Sigmoid colon (tissue), 7 donors: ENCODE measurements around the gene CP. TPM values are rescaled to one million over a fixed set of nuclear protein-coding genes. Genes with fewer than 3 reads are reported as not detected.

Experiments
- DNase-seq: peaks from one replicate; pipeline ENCODE4 v3.0.0-alpha.2; 2019
- H3K27ac ChIP-seq, 4 donors: fragments of 200-600 bp; sonication (generic); one replicate each; pipeline ENCODE4 v1.5.1; 2016 to 2019; ENCODE audit warnings: mild to moderate bottlenecking in 1 of 4
- H3K27me3 ChIP-seq, 3 donors: fragments of 200-600 bp; sonication (generic); one replicate each; pipeline ENCODE4 v1.5.1; 2019; ENCODE audit warnings: mild to moderate bottlenecking in 1 of 3
- H3K36me3 ChIP-seq, 4 donors: fragments of 200-600 bp; sonication (generic); one replicate each; pipeline ENCODE4 v1.5.1; 2016 to 2019
- H3K4me1 ChIP-seq, 4 donors: fragments of 200-600 bp; sonication (generic); one replicate each; pipeline ENCODE4 v1.5.1; 2017 to 2019
- H3K4me3 ChIP-seq, 4 donors: fragments of 200-600 bp; sonication (generic); one replicate each; pipeline ENCODE4 v1.5.1; 2017 to 2019; ENCODE audit warnings: mild to moderate bottlenecking in 2 of 4, moderate library complexity in 1 of 4
- H3K9me3 ChIP-seq, 4 donors: fragments of 200-600 bp in 3 of 4; sonication (generic) in 3 of 4; one replicate each; pipeline versions ENCODE4 v1.5.1 to v1.6.1; 2013 to 2019
- EP300 ChIP-seq, 4 donors: sonication (generic); formaldehyde crosslinking; IDR thresholded peaks; one replicate each; pipeline ENCODE4 v1.6.1; 2017; ENCODE audit warnings: antibody characterized with exemption in 4 of 4
- POLR2A ChIP-seq, 2 donors: fragments of 450-650 bp; IDR thresholded peaks; one replicate each; pipeline ENCODE4 v1.6.1; 2016; ENCODE audit warnings: antibody characterized with exemption in 2 of 2, mild to moderate bottlenecking in 2 of 2, moderate library complexity in 2 of 2
- POLR2AphosphoS5 ChIP-seq, 4 donors: sonication (generic); formaldehyde crosslinking; IDR thresholded peaks; one replicate each; pipeline ENCODE4 v1.6.1; 2017; ENCODE audit warnings: antibody characterized with exemption in 4 of 4
- WGBS, 2 donors: extraction: QIAGEN DNeasy Blood & Tissue Kit; methylation state at CpG; one replicate each; pipeline ENCODE4 v1.1.7; 2013; 5-methylcytosine and 5-hydroxymethylcytosine counted together
- intact Hi-C: fragments of 100-400 bp; cut with DNase I; formaldehyde crosslinking; loops from one replicate; pipeline ENCODE4 v1.15.1; 2023
- polyA plus RNA-seq, 3 donors: library from polyadenylated mRNA; stranded (reverse); fragments of 200-250 nt; gene quantifications; one replicate each; pipeline ENCODE4 v1.2.3, GENCODE V29; 2013
- total RNA-seq, 4 donors: library from RNA; depleted of rRNA; stranded (reverse); fragments of >200 nt; gene quantifications; one replicate each; pipeline ENCODE4 v1.1.0, GENCODE V29; 2016
- TF ChIP-seq, protein P1 (sequence below), 4 experiments: fragments of 450-650 bp in 3 of 4; fragments of 200-600 bp in 1 of 4; IDR thresholded peaks; one replicate each; pipeline ENCODE4 v1.5.1; 2016 to 2019; ENCODE audit warnings: antibody characterized with exemption in 4 of 4, mild to moderate bottlenecking in 3 of 4, moderate library complexity in 2 of 4
- donor health status: healthy with polysubstance abuse.
- donor health status: Bipolar disorder and iron deficiency.
- donor health status: healthy.

CP gene
- total and polyA plus RNA-seq, 7 donors = 0.69 to 13.2 (median 6.6) TPM

DNA sequence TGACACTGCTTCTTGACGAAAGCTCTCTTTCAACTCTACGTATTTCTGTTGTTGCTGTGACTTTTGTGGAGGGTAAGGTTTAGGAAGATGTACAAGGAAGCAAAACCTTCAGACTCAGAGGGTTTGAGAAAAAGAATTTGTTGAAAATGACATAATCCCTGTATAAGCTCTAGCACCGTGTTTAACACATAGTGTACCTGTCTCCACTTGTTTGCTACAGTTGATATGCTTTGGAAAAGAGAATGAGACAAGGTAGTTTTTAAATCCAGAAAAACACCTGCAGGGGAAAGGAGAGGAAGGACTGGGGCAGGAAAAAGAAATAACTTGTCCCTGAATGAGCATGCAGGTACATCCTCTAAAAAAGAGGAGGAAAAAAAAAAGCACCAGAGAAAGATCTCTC is 29.6 kb upstream of the CP start:
- H3K9me3 ChIP-seq = no peaks in the 10 kb centered on the region
- no peak for DNase-seq
- peaks cover 0 to 21% (median 20%) of the 10 kb centered on the region in 4 donors for H3K4me1 ChIP-seq
- no peaks in the 10 kb centered on the region for H3K36me3 ChIP-seq
- H3K27me3 ChIP-seq = no peaks in the 10 kb centered on the region
- TF ChIP-seq POLR2A (IDR thresholded peaks at IDR 0.05) (no peak), EP300 (IDR thresholded peaks at IDR 0.05) (no peak), POLR2AphosphoS5 (IDR thresholded peaks at IDR 0.05) (no peak)
- TF ChIP-seq, protein P1, sequence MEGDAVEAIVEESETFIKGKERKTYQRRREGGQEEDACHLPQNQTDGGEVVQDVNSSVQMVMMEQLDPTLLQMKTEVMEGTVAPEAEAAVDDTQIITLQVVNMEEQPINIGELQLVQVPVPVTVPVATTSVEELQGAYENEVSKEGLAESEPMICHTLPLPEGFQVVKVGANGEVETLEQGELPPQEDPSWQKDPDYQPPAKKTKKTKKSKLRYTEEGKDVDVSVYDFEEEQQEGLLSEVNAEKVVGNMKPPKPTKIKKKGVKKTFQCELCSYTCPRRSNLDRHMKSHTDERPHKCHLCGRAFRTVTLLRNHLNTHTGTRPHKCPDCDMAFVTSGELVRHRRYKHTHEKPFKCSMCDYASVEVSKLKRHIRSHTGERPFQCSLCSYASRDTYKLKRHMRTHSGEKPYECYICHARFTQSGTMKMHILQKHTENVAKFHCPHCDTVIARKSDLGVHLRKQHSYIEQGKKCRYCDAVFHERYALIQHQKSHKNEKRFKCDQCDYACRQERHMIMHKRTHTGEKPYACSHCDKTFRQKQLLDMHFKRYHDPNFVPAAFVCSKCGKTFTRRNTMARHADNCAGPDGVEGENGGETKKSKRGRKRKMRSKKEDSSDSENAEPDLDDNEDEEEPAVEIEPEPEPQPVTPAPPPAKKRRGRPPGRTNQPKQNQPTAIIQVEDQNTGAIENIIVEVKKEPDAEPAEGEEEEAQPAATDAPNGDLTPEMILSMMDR (IDR thresholded peaks at IDR 0.05) = no peak
- H3K4me3 ChIP-seq = no peak overlapping the region
- intact Hi-C loops = no loop called here
- WGBS, 2 donors = 95 to 96% methylated on average over 3 of the region's 3 CpGs
- no peak overlapping the region for H3K27ac ChIP-seq

DNA sequence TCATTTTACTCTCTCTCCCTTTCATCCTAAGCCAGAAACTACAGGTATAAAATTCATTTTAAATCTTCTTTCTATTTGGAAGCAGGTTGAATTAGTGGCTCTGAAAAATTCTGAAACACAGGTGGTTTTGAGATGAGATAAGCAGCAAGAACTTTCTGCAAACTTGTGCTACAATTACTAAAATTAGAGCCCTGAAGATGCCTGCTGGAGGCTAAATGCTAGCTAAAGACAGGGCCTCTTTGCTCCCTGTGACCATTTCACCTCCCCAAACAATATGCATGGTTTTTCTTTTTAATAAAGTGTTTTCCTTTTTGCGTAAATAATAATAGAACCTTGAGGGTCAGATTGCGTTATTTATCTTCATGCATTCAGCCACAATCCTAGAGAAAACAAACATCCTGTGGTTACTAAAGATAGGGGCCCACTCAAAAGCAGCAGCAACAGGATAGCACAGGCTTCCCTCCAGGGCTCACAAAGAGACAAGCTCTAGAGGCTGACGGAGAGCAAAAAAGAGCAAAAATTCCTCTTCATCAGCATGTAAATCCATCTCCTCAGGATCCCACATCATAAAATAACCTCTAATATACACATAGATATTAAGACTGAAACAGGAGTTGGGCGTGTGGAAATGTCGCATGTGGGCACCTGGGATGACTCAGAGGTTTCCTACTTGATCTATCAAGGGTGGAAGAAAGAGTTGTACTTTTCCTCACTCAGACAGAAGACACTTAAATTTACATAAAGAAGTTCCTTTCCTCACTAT is 26.5 kb upstream of the CP start:
- 61 to 80% methylated on average over 5 of the region's 5 CpGs for WGBS, 2 donors
- DNase-seq = no peak
- H3K4me3 ChIP-seq = no peak overlapping the region
- intact Hi-C loops = no loop called here
- H3K4me1 ChIP-seq = peaks cover 0 to 25% (median 24%) of the 10 kb centered on the region in 4 donors
- TF ChIP-seq, protein P1 (IDR thresholded peaks at IDR 0.05) = no peak
- TF ChIP-seq POLR2AphosphoS5 (IDR thresholded peaks at IDR 0.05) (no peak), EP300 (IDR thresholded peaks at IDR 0.05) (no peak), POLR2A (IDR thresholded peaks at IDR 0.05) (no peak)
- H3K36me3 ChIP-seq = no peaks in the 10 kb centered on the region
- H3K27me3 ChIP-seq = no peaks in the 10 kb centered on the region
- peak overlapping the region; percentile 9 to 49 (median 18) for H3K27ac ChIP-seq
- no peaks in the 10 kb centered on the region for H3K9me3 ChIP-seq

GRCh38 chr3:149247008-149247710 is 25.5 kb upstream of the CP start:
- Histone ChIP-seq H3K27me3 (no peaks in the 10 kb centered on the region), H3K4me1 (peaks cover 0 to 25% (median 24%) of the 10 kb centered on the region in 4 donors), H3K27ac (peak overlapping the region; percentile 9 to 56 (median 41)), H3K4me3 (no peak overlapping the region), H3K36me3 (no peaks in the 10 kb centered on the region), H3K9me3 (no peaks in the 10 kb centered on the region)
- intact Hi-C loops = no loop called here
- WGBS, 2 donors = 89 to 94% methylated on average over 6 of the region's 6 CpGs
- TF ChIP-seq, protein P1 (IDR thresholded peaks at IDR 0.05) = no peak
- TF ChIP-seq POLR2AphosphoS5 (IDR thresholded peaks at IDR 0.05) (peak in 3 of 4 donors; percentile 41 to 48 (median 44)), EP300 (IDR thresholded peaks at IDR 0.05) (no peak), POLR2A (IDR thresholded peaks at IDR 0.05) (no peak)
- DNase-seq = no peak

- no peaks in the 10 kb centered on the region for H3K27me3 ChIP-seq
- H3K4me3 ChIP-seq = no peak overlapping the region
- no peaks in the 10 kb centered on the region for H3K36me3 ChIP-seq
- peaks cover 0 to 25% (median 24%) of the 10 kb centered on the region in 4 donors for H3K4me1 ChIP-seq
- WGBS, 2 donors = 43 to 58% methylated on average over 3 of the region's 3 CpGs
- H3K9me3 ChIP-seq = no peaks in the 10 kb centered on the region
- H3K27ac ChIP-seq = peak overlapping the region in 3 of 4 donors; percentile 33 to 56 (median 49)
- intact Hi-C loops = no loop called here
- TF ChIP-seq POLR2AphosphoS5 (IDR thresholded peaks at IDR 0.05) = peak in 2 of 4 donors; percentile 21 to 32
- no peak for TF ChIP-seq POLR2A (IDR thresholded peaks at IDR 0.05)
- DNase-seq = no peak
These were observed 24.3 kb upstream of the CP start for GRCh38 chr3:149245738-149246451.

DNA sequence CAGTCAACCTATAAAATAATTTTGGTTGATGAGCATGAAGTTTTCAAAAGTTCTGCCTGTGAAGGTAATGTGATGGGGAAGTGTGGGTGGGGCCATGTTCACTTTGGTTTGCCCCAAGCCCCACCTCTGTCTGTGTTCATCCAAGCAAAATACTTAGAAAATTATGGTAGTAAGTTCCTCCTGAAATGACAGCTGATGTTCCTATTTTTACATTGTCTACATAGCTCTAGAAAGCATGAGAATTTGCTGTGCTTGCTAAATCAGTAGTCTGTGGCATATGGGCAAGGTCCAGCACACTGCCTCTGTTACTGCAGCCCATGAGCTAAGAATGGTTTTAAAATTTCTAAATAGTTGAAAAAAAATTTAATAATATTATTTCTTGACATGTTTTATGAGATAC is 21.9 kb upstream of the CP start:
- TF ChIP-seq EP300 (IDR thresholded peaks at IDR 0.05) = no peak
- no peak for TF ChIP-seq POLR2AphosphoS5 (IDR thresholded peaks at IDR 0.05)
- TF ChIP-seq, protein P1 (IDR thresholded peaks at IDR 0.05) = no peak
- TF ChIP-seq POLR2A (IDR thresholded peaks at IDR 0.05) = no peak
- intact Hi-C loops = no loop called here
- H3K4me1 ChIP-seq = peaks cover 0 to 25% (median 24%) of the 10 kb centered on the region in 4 donors
- no peak for DNase-seq
- no peak overlapping the region for H3K4me3 ChIP-seq
- H3K36me3 ChIP-seq = no peaks in the 10 kb centered on the region
- H3K9me3 ChIP-seq = no peaks in the 10 kb centered on the region
- H3K27ac ChIP-seq = no peak overlapping the region
- no peaks in the 10 kb centered on the region for H3K27me3 ChIP-seq
